Testis (tissue), 2 donors: ENCODE measurements around the gene PAN3.

ENCODE experiments used
- CTCF ChIP-seq, 3 experiments: fragments of 450-650 bp in 2 of 3; fragments of 200-600 bp in 1 of 3; sonication (generic) in 1 of 3; IDR thresholded peaks; one replicate each; pipeline ENCODE4 v1.5.1; 2016 to 2019; ENCODE audit warnings: antibody characterized with exemption in 3 of 3, mild to moderate bottlenecking in 2 of 3, moderate library complexity in 1 of 3
- POLR2A ChIP-seq: fragments of 450-650 bp; IDR thresholded peaks from one replicate; pipeline ENCODE4 v1.6.1; 2017; ENCODE audit warnings: antibody characterized with exemption, mild to moderate bottlenecking, moderate library complexity

- TF ChIP-seq CTCF (IDR thresholded peaks at IDR 0.05) (no peak), POLR2A (no peak)
Measured at GRCh38 chr13:28325022-28325421, 186.7 kb downstream of the PAN3 start.
